Thymus (tissue), 11 donors: ENCODE measurements around the gene GCDH. TPM values are rescaled to one million over a fixed set of nuclear protein-coding genes. Genes with fewer than 3 reads are reported as not detected.
A peak's percentile ranks its signal among the peaks of the same experiment; 100 is the strongest.
"Not testable (repeated sequence)": the region's sequence is repeated elsewhere in the genome, so short reads cannot be mapped to it uniquely, and the experiment has no call there.

Source experiments
- DNase-seq, 9 donors: peaks; one replicate each; pipeline ENCODE4 v3.0.0-alpha.2; 2013; ENCODE audit warnings: low spot score in 9 of 9, low read depth in 6 of 9, missing footprints in 1 of 9
- H3K27ac ChIP-seq, 2 donors: one replicate each; pipeline ENCODE4 v1.5.1; 2013; ENCODE audit warnings: control low read depth in 1 of 2, low read depth in 1 of 2, low read length in 1 of 2, mild to moderate bottlenecking in 1 of 2, moderate library complexity in 1 of 2
- H3K27me3 ChIP-seq, 2 donors: one replicate each; pipeline ENCODE4 v1.5.1; 2013; ENCODE audit warnings: low read length in 1 of 2; ENCODE audit not compliant: control insufficient read depth in 2 of 2, insufficient read depth in 1 of 2
- H3K36me3 ChIP-seq, 2 donors: one replicate each; pipeline ENCODE4 v1.5.1; 2013; ENCODE audit warnings: low read length in 1 of 2, mild to moderate bottlenecking in 1 of 2, moderate library complexity in 1 of 2; ENCODE audit not compliant: control insufficient read depth in 2 of 2, insufficient read depth in 2 of 2
- H3K4me1 ChIP-seq, 2 donors: one replicate each; pipeline ENCODE4 v1.5.1; 2013; ENCODE audit warnings: low read length in 2 of 2; ENCODE audit not compliant: control insufficient read depth in 2 of 2, insufficient read depth in 2 of 2
- H3K4me3 ChIP-seq, 2 donors: one replicate each; pipeline ENCODE4 v1.5.1; 2013; ENCODE audit warnings: low read length in 2 of 2, control low read depth in 1 of 2, mild to moderate bottlenecking in 1 of 2
- H3K9me3 ChIP-seq, 2 donors: one replicate each; pipeline ENCODE4 v1.5.1; 2013; ENCODE audit warnings: low read length in 1 of 2, mild to moderate bottlenecking in 1 of 2; ENCODE audit not compliant: control insufficient read depth in 2 of 2, insufficient read depth in 1 of 2
- WGBS: extraction: QIAGEN DNeasy Blood & Tissue Kit; methylation state at CpG from one replicate; pipeline ENCODE4 v1.1.7; 2013; 5-methylcytosine and 5-hydroxymethylcytosine counted together
- polyA plus RNA-seq: library from polyadenylated mRNA; stranded (reverse); fragments of 200-250 nt; gene quantifications from one replicate; pipeline ENCODE4 v1.2.3, GENCODE V29; 2013
- total RNA-seq: library from RNA; stranded (reverse); fragments of 120-200 nt; gene quantifications from one replicate; pipeline ENCODE4 v1.2.4, GENCODE V29; 2013
- donor health status: healthy.

Gene GCDH
- total and polyA plus RNA-seq, 2 donors, result 21.9 to 33.6 TPM

GRCh38 chr19:12913851-12914690 is 23.1 kb downstream of the GCDH start:
- 10% methylated on average over 12 of the region's 12 CpGs for WGBS
- DNase-seq, result peak in 7 of 9 donors; percentile 46 to 88 (median 63)
- H3K9me3 ChIP-seq, result peaks cover 0 to 5% of the 10 kb centered on the region in 2 donors
- H3K27me3 ChIP-seq, result no peaks in the 10 kb centered on the region
- H3K27ac ChIP-seq, result peak overlapping the region; percentile 89 to 99
- no peaks in the 10 kb centered on the region for H3K36me3 ChIP-seq
- H3K4me3 ChIP-seq, result peak overlapping the region in 1 of 2 donors; percentile 36
- H3K4me1 ChIP-seq, result peaks cover 17 to 38% of the 10 kb centered on the region in 2 donors

GRCh38 chr19:12915860-12916259 is 24.9 kb downstream of the GCDH start:
- not testable (repeated sequence) for H3K27me3 ChIP-seq, H3K36me3 ChIP-seq, H3K27ac ChIP-seq, H3K9me3 ChIP-seq, H3K4me3 ChIP-seq, DNase-seq
- WGBS, result 93% methylated on average over 4 of the region's 4 CpGs
- H3K4me1 ChIP-seq, result peaks cover 17 to 44% of the 10 kb centered on the region in 2 donors

GRCh38 chr19:12918253-12918652 is 27.3 kb downstream of the GCDH start:
- Histone ChIP-seq H3K9me3 (peaks cover 0 to 5% of the 10 kb centered on the region in 2 donors), H3K4me3 (no peak overlapping the region)
- no peak for DNase-seq

GRCh38 chr19:12921047-12921446 is 30.1 kb downstream of the GCDH start:
- WGBS, result 96% methylated on average over 3 of the region's 3 CpGs
- peaks cover 35 to 36% of the 10 kb centered on the region in 2 donors for H3K36me3 ChIP-seq
- DNase-seq, result no peak
- H3K27ac ChIP-seq, result no peak overlapping the region
- peaks cover 0 to 5% of the 10 kb centered on the region in 2 donors for H3K9me3 ChIP-seq
- H3K27me3 ChIP-seq, result no peaks in the 10 kb centered on the region
- H3K4me3 ChIP-seq, result no peak overlapping the region
- H3K4me1 ChIP-seq, result peaks cover 0 to 16% of the 10 kb centered on the region in 2 donors

More at GRCh38 chr19:12918253-12918652, 27.3 kb downstream of the GCDH start:
- H3K27ac ChIP-seq, result no peak overlapping the region
- H3K36me3 ChIP-seq, result peaks cover 12 to 13% of the 10 kb centered on the region in 2 donors
- H3K4me1 ChIP-seq, result peaks cover 12 to 32% of the 10 kb centered on the region in 2 donors
- no peaks in the 10 kb centered on the region for H3K27me3 ChIP-seq
- WGBS, result 97% methylated on average over 14 of the region's 14 CpGs

GRCh38 chr19:12922959-12923358 is 32.0 kb downstream of the GCDH start:
- H3K27ac ChIP-seq, result no peak overlapping the region
- H3K9me3 ChIP-seq, result peaks cover 0 to 5% of the 10 kb centered on the region in 2 donors
- H3K4me3 ChIP-seq, result no peak overlapping the region
- H3K36me3 ChIP-seq, result peaks cover 49 to 50% of the 10 kb centered on the region in 2 donors
- no peaks in the 10 kb centered on the region for H3K27me3 ChIP-seq
- DNase-seq, result no peak
- H3K4me1 ChIP-seq, result peaks cover 0 to 16% of the 10 kb centered on the region in 2 donors
- WGBS, result 98% methylated on average over 4 of the region's 4 CpGs

- H3K27me3 ChIP-seq, result no peaks in the 10 kb centered on the region
- no peak overlapping the region for H3K4me3 ChIP-seq
- no peak overlapping the region for H3K27ac ChIP-seq
- H3K9me3 ChIP-seq, result no peaks in the 10 kb centered on the region
- peaks cover 66 to 68% of the 10 kb centered on the region in 2 donors for H3K36me3 ChIP-seq
- 97% methylated on average over 29 of the region's 29 CpGs for WGBS
- DNase-seq, result no peak
- H3K4me1 ChIP-seq, result peaks cover 0 to under 1% of the 10 kb centered on the region in 2 donors
Measured at GRCh38 chr19:12924621-12925310, 33.8 kb downstream of the GCDH start.

GRCh38 chr19:12930002-12930645 is 39.2 kb downstream of the GCDH start:
- H3K9me3 ChIP-seq, result no peaks in the 10 kb centered on the region
- H3K27me3 ChIP-seq, result no peaks in the 10 kb centered on the region
- peaks cover 45 to 48% of the 10 kb centered on the region in 2 donors for H3K36me3 ChIP-seq
- H3K4me1 ChIP-seq, result peaks cover 12 to 26% of the 10 kb centered on the region in 2 donors
- no peak for DNase-seq
- no peak overlapping the region for H3K4me3 ChIP-seq
- 91% methylated on average over 19 of the region's 19 CpGs for WGBS
- H3K27ac ChIP-seq, result no peak overlapping the region

- Histone ChIP-seq H3K4me3 (peak overlapping the region; percentile 72 to 93), H3K27ac (no peak overlapping the region), H3K27me3 (no peaks in the 10 kb centered on the region), H3K9me3 (no peaks in the 10 kb centered on the region), H3K4me1 (peaks cover 25 to 51% of the 10 kb centered on the region in 2 donors), H3K36me3 (peaks cover 28 to 29% of the 10 kb centered on the region in 2 donors)
- DNase-seq, result no peak
- 39% methylated on average over 16 of the region's 16 CpGs for WGBS
Measured at GRCh38 chr19:12932392-12933286, 41.7 kb downstream of the GCDH start.
